GM12878 (cell line): ENCODE measurements around the gene FIBIN.

ENCODE experiments used
- BHLHE40 ChIP-seq, 2 experiments: fragments of 450-650 bp in 1 of 2; IDR thresholded peaks; 2 replicates each; pipeline ENCODE4 v1.6.1; 2011 to 2017; ENCODE audit warnings: low read depth in 2 of 2, borderline replicate concordance in 1 of 2, improper control_type of control experiment in 1 of 2, low read length in 1 of 2, mild to moderate bottlenecking in 1 of 2
- CHD4 ChIP-seq: fragments of 200-600 bp; sonication (generic); IDR thresholded peaks from 2 replicates; pipeline ENCODE4 v1.6.1; 2016; ENCODE audit warnings: mild to moderate bottlenecking
- NFIC ChIP-seq: IDR thresholded peaks from 2 replicates; pipeline ENCODE4 v1.6.1; 2012; ENCODE audit warnings: low read depth, mild to moderate bottlenecking, inconsistent platforms, low read length, moderate library complexity
- POLR2AphosphoS2 ChIP-seq: IDR thresholded peaks from 2 replicates; pipeline ENCODE4 v1.6.1; 2011; ENCODE audit warnings: low read depth, mild to moderate bottlenecking, low read length, improper control_type of control experiment, moderate library complexity
- POLR2AphosphoS5 ChIP-seq: IDR thresholded peaks from 2 replicates; pipeline ENCODE4 v1.6.1; 2011; ENCODE audit warnings: mild to moderate bottlenecking, low read length, inconsistent platforms
- TF ChIP-seq, protein P1 (sequence below), 3 experiments: IDR thresholded peaks in 2 of 3; conservative IDR thresholded peaks in 1 of 3; 2 replicates each; pipeline ENCODE4 v1.5.1; 2011; ENCODE audit warnings: low read depth in 3 of 3, low read length in 3 of 3, mild to moderate bottlenecking in 3 of 3, control low read depth in 2 of 3, moderate library complexity in 2 of 3, inconsistent platforms in 1 of 3, mixed read lengths in 1 of 3; ENCODE audit not compliant: control insufficient read depth in 2 of 3, insufficient read depth in 1 of 3; ENCODE audit errors: extremely low read depth in 1 of 3

DNA sequence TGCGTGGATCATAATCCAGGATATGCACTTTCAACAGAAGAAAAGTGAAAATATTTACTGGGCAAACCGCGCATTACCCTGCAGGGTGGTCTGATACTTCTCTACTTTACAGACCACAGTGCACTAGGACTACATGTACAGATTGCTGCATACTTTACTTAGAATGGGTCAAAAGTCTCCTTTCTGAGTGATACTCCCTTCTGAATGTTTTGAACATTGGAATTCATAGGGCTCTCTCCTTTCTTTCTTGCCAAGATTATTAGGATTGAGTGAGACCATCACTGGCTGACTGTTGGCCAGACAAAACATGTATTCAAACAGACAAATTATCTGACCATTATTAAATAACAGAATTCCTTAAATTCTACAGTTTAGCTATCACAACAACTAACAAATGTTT, 6.6 kb upstream of the FIBIN start:
- TF ChIP-seq POLR2AphosphoS5 (no peak), POLR2AphosphoS2 (no peak), NFIC (no peak), CHD4 (no peak), BHLHE40 (IDR thresholded peaks at IDR 0.05; ENCODE audit: borderline replicate concordance in 1 of 2, low read depth in 2 of 2, low read length in 1 of 2) (no peak)
- TF ChIP-seq, protein P1, sequence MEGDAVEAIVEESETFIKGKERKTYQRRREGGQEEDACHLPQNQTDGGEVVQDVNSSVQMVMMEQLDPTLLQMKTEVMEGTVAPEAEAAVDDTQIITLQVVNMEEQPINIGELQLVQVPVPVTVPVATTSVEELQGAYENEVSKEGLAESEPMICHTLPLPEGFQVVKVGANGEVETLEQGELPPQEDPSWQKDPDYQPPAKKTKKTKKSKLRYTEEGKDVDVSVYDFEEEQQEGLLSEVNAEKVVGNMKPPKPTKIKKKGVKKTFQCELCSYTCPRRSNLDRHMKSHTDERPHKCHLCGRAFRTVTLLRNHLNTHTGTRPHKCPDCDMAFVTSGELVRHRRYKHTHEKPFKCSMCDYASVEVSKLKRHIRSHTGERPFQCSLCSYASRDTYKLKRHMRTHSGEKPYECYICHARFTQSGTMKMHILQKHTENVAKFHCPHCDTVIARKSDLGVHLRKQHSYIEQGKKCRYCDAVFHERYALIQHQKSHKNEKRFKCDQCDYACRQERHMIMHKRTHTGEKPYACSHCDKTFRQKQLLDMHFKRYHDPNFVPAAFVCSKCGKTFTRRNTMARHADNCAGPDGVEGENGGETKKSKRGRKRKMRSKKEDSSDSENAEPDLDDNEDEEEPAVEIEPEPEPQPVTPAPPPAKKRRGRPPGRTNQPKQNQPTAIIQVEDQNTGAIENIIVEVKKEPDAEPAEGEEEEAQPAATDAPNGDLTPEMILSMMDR (IDR thresholded peaks at IDR 0.05 in 2 of 3, conservative IDR thresholded peaks at IDR 0.05 in 1 of 3; ENCODE audit: control insufficient read depth in 2 of 3, extremely low read depth in 1 of 3, insufficient read depth in 1 of 3, low read depth in 3 of 3, low read length in 3 of 3) = no peak
